HG02943 (cell line): ENCODE data around the gene ANKMY1.
"Not testable (repeated sequence)": the region's sequence is repeated elsewhere in the genome, so short reads cannot be mapped to it uniquely, and the experiment has no call there.

ENCODE experiments used
- ATAC-seq: cut with Tn5 transposase; IDR thresholded peaks from one replicate; pipeline ENCODE4 v1.9.1; 2021; ENCODE audit warnings: mild to moderate bottlenecking, low read depth, moderate library complexity; ENCODE audit not compliant: unreplicated experiment

Gene ANKMY1

DNA sequence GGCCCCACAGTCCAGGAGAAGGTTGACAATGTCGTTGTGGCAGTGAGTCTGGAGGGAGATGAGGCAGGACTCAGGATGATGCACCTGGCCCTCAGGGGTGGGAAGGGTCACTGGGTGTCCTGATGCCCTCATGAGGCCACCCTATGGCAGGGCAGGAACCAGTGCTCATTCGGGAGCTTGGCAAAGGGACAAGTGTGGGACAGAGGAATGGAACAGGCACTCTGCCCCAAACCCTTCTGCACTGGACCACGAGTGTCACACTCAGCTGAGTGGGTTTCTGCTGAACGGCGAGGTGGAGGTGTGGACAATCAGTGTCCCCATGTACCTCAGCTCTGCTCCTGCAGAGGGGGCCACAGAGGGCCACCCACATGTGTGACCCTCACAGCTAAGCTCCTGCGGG lies 32.0 kb downstream of the ANKMY1 start:
- no peak for ATAC-seq

DNA sequence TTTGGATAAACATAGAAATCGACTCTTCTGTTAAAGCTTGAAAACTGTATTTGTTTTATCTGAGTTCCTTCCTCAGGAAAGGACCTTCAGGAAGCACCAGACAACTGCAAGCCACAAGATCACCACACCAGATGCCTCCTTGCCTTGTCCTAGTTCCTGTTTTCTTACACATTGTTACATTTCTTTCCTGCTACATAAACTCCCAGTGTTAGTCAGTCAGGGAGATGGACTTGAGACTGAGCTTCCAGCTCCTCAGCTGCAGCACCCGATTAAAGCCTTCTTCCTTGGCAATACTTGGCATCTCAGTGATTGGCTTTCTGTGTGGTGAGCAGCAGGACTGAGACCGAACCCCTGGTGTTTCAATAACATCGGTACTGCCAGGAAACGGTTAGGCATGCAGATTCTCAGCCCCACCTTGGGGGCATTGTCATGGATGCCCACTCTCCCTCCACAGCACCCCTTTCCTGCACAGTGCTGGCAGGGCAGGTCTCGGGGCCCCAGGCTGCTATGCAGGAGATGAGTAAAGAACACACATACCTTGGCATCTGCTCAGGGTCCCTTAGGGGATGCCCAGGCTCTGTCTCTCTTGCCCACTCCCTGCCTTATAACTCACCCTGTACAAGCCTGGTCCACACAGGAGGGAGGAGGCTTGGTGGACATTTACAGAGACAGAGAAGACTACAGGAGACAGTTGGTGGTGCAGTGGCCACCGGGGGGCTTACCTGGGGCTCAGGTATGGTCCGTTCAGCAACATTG lies 32.6 kb downstream of the ANKMY1 start:
- no peak for ATAC-seq

DNA sequence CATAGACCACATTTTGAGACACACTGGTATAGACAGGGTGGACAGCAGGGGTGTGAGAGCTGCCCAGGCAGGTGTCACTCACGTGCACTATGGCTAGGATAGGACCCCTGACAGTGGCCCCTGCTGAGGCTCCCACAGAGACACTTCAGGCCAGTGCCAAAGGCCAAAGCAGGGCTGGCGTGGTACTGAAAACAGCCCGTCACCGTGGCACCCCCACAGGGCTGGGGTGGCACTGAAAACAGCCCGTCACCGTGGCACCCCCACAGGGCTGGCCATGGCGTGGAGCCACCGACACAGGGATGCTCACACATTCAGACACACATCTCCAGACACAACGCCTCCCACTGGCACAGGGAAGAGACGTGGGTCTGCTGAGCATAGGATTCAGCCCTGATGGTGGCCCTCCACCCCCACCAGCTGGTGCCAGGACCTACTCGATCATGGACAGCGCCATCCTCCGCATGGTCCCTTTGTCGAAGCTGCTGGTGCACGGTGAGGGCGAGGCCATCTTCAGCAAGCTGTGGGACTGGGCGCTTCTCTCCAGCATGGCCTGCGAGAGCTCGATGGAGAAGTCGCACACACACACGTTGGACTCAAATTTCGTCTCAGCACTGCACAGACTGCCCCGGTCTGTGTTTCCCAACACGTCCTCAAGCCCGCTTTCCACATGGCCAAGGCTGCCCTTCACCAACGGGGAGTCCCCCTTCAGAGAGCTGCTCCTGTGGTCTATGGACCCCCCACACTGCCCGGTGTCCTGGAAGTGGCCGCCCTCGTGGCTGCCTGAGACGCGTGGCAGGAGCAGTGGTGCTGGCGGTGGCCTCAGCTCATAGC lies 34.1 kb downstream of the ANKMY1 start:
- ATAC-seq, result no peak

DNA sequence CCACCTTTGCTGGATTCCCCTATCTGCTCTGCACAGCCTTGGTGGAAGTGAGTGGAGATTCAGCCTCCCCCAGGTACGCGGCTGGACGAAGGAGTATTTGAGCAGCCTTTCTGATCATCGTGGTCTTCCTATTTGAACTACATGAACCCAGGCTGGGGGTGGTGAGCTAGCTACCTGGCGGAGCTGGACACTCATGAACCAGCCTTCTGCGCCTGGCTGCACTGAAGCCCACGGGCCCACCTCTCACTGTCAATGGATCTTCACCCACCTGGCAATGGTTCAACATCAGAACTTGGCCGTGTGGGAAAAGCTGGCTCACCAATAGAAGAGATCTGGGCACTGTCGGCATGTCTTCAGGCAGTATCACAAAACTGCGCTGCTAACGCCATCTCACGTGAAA lies 35.4 kb downstream of the ANKMY1 start:
- ATAC-seq, result no peak

DNA sequence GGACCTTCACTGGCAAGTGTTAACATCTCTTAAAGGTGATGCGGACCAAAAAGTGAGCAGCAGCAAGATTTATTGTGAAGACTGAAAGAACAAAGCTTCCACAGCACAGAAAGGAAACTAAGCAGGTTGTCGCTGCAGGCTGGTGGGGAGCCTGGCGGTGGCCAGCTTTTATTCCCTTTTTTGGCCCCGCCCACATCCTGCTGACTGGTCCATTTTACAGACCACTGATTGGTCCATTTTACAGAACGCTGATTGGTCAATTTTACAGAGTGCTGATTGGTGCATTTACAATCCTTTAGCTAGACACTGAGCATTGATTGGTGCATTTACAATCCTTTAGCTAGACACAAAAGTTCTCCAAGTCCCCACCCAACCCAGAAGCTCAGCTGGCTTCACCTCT lies 35.9 kb downstream of the ANKMY1 start:
- ATAC-seq, result not testable (repeated sequence)

DNA sequence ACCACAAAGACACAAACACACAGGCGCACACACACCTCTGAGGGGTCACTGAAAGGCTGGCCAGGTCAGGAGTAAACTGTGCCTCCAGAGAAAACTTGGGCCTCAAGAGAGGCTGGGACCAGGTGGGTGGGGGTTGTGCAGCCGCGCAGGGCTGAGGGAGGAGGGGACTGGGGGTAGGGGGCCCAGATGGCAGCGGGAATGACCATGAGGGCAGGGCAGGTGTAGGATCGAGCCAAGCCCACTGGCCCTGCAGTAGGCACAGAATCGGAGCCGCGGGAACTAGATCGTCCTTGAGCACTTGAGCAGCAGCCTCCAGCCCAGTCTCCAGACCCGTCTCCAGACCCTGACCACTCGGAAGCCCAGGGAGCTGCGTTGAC lies 36.8 kb downstream of the ANKMY1 start:
- no peak for ATAC-seq

DNA sequence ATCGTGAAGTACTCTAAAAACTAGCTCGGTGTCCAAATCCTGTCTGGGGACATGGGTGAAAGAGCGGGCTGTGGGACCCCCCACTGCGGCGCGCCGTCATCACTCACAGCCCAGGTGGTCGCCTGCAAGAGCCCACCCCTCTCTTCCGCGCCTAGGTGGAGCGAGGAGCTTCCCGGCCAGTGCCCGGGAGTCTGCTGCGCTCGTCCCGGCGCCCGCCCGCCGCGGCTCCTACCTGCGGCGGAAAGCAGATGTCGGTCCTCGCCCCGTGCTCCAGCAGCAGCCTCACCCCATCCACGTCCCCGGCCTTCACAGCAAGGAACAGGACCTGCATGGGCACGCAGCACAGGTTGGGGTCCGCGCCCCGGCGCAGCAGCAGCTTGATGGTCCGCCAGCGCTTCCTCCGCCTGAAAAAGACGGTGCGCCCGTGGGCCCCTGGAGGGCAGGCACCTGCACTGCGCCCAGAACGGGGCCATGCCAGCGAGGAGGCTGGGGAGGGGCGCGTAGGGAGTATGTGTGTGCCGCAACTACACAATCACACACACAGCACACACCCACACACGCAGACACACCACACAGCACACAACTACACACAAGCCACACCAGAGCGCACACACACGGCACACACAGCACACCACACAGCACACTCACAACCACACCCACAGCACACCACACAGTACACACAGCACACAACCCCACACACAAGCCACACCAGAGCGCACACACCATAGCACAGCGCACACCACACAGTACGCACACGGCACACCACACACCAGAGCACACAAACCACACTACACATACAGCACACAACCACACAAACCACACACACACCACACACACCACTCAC lies 37.4 kb downstream of the ANKMY1 start:
- no peak for ATAC-seq

DNA sequence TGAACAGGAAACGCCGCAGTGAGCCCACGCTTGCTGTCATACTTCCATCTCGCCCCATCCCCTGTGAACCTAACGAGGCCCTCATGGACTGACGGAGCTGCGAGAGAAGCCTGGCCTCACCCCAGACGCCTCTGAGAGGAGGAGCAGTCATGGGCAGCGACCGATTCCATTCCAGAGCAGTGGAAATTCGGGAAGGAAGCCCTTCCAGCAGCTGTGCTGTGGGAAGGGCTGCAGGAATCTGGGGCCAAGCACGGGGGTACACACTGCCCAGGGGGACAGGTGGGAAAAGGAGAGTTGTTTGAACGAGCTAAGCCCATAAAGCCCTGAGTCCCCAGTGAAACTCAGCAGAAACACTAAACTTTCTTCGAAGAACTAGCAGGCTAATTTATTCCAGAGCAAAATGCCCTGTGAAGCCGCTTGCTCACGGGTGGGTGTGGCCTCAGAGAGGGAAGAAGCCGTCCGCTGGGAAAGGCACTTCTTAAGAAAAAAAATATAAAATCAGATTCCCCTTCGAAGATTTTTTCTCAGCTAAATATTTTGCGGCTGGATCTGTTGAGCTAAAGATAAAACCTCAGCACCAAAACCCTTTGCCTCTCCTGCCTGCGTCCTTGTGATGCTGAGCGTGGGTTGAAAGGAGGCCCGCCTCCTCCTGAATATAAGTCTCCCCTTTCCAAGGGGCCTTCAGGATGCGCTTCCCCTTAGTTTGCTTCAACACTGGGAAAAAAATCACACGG lies 38.2 kb downstream of the ANKMY1 start:
- ATAC-seq, result no peak

DNA sequence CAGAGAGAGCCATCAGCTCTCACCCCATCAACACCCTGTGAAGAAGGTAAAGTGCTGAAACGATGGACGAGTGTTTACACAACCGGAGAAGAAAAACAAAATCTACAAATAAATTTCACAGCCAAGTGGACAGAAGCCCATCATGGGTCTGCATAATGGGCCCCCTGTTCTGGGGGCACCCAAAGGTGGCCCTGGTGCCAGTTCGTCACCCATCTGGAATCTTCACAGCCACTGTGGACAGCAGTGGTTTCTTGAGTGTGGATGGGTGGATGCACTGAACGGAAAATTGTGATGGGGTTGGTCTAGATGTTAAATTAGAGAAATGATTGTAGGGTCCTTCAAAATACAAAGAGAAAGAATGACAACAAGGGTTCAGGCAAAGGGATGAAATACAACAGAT lies 38.8 kb downstream of the ANKMY1 start:
- ATAC-seq, result no peak

DNA sequence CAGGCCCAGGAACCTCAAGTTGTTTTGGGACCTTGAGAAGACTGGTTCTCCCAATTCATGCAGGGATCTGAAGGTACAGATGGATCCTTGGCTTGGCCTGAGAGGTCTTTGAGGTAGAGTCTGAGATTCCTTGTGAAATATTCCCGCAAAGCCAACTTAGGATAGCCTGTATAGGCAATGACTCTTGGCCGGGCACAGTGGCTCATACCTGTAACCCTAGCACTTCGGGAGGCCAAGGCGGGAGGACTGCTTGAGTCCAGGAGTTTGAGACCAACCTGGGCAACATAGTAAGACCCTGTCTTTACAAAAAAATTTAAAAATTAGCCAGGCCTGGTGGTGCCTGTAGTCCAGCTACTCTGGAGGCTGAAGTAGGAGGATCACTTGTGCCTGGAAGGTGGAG lies 40.4 kb downstream of the ANKMY1 start:
- ATAC-seq, result no peak

DNA sequence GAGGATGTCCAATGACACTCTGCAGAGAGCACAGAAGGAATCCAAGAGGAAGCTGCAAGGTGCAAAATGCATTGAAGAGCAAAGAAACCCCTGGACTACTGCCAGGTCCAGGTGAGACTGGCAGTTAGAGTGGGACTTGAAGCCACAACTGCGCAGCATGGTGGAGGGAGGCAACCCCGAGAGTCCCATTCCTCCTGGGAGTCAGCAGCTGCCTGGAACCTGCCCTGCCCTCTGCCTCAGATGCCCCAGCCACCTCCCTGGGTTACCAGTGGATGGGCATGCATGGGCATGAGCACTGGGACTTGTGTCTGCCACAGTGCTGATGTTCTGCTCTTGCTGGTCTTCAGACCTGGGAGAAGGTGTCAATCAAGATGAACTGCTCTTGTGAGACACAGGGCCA lies 43.2 kb downstream of the ANKMY1 start:
- no peak for ATAC-seq

DNA sequence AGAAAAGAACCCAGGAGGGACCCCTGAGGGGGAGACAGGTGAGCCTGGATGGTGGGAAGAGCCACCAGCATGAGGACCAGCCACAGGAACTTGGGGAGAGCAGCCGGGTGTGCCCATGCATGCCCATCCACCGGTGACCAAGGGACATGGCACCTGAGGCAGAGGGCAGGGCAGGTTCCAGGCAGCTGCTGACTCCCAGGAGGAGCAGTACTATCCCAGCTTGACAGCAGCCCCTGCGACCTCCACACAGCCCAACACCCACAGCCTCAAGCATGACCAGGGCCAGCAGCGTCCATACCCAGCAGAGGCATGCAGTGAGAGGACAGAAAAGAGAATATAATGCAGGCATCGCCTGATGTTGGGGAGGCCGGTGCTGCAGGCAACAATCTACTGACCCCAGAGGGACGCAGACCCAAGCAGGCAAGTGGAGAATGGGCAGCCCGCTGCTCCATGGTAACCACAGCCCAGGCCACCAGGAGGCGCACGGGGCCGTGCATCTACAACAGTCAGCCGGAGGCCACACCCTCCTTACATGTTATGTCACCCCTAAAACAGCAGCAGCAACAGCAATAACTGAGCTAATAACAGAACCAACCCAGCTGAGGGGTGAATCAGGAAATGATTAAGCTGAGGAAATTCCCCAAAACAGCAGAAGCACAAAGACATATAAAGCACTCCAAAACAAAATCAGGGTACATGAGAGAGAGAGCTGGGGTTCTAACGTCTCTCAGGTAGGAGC lies 44.1 kb downstream of the ANKMY1 start:
- peak; percentile 84 for ATAC-seq

DNA sequence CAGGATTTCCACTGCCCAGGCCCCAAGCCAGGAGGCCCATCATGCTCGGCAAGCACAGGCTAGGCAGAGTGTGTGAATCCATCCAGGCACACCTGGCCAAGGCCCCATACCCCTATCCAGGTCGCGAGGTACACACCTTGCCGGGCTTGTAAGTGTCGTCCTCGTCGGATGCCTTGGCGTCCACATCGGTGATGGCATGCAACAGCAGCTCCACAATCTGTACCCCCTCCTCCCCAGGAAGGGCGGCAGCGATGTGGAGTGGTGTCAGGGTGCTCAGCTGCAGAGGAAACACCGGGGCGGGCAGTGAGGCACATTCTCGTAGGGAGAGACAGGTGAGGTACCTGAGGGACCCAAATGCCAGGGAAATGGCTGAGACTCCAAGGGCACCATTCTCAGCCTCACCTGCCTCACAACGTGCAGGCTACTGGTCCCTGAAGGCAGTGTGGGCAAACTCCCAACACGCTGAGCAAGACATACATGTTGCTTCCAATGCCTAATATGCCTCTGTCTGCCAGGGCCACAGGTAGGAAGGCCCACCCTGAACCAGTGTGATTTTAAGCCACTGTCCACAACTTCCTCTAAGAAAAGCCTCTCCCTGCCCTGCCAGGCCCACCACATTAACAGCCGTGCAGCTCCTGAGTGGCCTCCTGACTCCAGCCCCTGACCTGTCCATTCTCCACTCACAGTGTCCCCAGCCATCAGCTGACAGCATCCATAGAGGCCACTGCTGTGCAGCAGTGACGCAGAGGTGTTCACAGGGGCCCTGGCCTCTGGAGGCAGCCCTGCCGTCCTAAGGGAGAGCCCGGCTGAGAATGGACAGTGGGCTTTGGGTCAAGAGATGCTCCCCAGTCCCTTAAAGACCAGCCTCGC lies 44.9 kb downstream of the ANKMY1 start:
- no peak for ATAC-seq

DNA sequence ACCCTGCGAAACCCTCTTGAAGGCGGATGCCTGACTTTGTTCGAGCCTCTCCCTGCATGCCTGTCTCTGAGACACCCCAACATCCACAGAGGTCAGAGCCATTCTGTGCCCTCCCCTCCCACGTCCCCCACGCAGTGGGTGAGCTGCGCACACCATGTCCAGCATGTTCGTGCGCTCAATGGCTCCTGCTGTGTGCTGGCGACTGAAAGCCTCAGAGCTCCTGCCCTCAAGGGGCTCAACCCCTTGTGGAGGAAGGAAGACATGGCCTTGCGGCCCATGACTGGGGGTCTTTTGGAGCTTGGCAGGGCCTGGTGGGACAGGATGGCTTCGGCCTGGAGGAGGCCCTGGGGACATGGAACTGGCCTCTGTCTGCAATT lies 45.7 kb downstream of the ANKMY1 start:
- no peak for ATAC-seq

DNA sequence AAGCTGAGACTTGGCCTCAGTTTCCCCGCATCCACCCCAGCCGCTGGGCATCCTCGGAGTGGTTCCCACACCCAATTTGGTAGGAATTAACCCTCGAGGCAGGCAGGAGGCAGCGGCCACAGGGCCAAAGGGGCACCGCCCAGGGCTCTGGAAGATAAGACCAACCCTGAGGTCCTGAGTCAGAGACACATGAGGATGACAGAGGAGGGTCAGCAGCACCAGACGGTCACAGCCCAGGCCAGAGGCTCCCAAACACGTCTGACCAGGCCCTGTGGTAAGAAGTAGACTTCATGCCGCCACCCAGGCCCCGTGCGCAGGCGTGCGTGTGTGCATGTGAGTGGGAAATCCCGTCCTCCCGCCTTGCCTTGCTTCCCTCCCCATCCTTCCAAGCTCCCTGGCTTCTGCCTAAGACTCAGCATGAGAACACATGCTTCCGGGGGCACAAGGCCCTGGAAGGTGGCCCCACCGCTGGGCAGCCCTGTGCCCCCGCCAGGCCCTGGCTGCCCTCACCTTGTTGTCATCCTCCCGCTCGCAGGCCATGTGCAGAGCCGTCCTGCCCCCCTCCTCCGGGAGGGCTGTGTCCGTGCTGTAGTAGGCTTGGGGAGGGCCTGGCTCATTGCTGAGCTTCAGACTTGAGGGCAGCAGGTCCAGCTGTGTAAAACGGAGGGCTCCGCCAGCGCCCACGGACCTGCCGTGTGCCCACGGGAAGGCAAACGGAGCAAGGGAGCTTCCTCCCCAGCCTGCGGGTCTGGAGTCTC lies 46.3 kb downstream of the ANKMY1 start:
- ATAC-seq, result no peak

DNA sequence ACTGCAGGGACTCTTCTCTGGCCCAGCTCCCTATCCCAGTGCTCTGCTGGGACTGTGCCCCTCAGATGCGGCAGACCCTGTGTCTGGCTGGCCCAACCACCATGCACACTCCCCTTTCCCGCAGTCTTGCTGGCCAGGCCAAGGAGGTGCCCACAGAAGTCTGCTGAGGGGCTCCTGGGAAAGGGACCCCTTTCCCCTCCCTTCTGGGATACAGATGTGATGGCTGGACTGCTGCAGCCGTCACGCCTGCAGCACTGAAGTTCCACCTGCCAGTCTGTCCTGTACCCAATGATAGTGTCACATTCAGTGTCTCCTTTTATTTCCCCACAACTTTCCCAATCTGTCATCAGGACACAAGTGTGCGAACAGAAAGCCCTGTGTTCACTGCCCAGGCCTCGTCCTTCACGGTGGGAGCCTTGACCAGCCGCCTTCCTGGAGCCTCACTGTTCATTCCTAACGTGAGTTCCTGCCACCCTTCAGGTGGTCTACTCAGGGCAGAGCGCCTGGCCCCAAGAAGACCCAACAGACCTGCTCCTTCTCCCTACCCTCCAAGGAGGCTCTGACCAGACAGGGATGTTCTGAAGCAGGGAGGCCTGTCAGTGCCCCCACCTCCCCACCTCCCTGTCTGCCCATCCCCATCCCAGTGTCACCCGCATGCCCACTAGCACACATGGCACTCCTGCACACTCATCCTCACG lies 47.1 kb downstream of the ANKMY1 start:
- no peak for ATAC-seq

DNA sequence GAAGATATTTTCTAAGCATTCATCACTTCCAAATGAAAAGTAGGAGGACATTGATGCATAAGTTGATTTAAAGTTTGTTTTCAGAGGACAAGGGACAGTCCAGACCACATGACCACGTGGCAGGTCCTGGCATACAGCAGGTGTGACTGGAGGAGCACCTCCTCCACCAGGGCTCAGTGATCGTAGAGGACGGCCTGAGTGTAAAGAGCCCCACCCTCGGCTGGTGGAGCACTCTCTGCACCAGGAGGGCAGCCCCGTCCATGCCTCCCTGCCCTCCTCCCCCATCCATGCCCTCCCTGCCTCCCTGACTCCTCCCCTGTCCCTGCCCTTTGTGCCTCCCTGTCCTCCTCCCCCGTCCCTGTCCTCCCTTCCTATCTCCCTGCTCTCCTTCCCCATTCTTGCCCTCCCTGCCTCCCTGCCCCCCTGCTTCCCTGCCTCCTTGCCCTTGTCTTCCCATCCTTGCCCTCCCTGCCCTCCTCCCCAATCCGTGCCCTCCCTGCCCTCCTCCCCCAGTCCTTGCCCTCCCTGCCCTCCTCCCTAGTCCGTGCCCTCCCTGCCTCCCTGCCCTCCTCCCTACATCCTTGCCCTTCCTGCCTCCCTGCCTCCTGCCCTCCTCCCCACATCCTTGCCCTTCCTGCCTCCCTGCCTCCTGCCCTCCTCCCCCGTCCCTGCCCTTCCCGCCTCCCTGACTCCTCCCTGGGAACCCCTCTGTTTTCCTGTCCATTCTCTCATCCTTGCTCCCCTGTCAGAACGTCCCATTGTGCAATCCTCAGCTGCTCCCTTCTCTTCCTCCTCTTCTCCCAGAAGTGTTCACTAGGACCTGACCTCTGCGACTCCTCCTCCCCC lies 47.9 kb downstream of the ANKMY1 start:
- ATAC-seq, result no peak
